Omental fat pad (tissue), 4 donors: Measurements from ENCODE around the gene GIT2. TPM values are rescaled to one million over a fixed set of nuclear protein-coding genes. Genes with fewer than 3 reads are reported as not detected.

Experiments
- ATAC-seq: fragments of 150-250 bp; one replicate; pipeline ENCODE4 v1.9.1; 2016; ENCODE audit warnings: mild to moderate bottlenecking, moderate library complexity; ENCODE audit not compliant: low FRiP score
- DNase-seq: peaks from one replicate; pipeline ENCODE4 v3.0.0-alpha.2; 2019; ENCODE audit warnings: low spot score
- total RNA-seq, 4 donors: library from RNA; depleted of rRNA; stranded (reverse); fragments of >200 nt; gene quantifications; one replicate each; pipeline ENCODE4 v1.1.0, GENCODE V29; 2016
- TF ChIP-seq, protein P1 (sequence below), 3 donors: fragments of 450-650 bp; IDR thresholded peaks; one replicate each; pipeline ENCODE4 v1.5.1; 2016 to 2017; ENCODE audit warnings: antibody characterized with exemption in 3 of 3, mild to moderate bottlenecking in 3 of 3, moderate library complexity in 2 of 3

The GIT2 gene
- total RNA-seq, 4 donors from 2014 or later = 28.7 to 77.2 (median 47.0) TPM

DNA sequence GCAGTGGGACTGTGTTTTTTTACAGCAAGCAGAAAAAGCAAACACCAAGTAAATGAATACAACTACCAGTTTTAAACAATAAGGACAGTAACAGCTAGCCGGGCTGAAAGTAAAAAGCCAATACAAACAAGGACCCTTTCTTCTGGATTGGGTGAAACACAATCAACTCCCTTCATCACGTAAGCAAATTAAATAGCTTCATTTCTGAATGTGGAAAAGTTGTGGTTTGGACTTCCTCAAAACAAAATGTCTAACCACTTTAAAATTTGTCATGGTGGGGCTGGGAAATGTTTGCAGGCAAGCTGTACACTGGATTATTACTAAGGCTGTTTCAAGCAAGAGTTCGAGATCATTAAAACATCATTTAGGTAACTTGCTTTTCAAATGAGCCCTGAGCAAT lies 48.6 kb downstream of the GIT2 start:
- DNase-seq = no peak

DNA sequence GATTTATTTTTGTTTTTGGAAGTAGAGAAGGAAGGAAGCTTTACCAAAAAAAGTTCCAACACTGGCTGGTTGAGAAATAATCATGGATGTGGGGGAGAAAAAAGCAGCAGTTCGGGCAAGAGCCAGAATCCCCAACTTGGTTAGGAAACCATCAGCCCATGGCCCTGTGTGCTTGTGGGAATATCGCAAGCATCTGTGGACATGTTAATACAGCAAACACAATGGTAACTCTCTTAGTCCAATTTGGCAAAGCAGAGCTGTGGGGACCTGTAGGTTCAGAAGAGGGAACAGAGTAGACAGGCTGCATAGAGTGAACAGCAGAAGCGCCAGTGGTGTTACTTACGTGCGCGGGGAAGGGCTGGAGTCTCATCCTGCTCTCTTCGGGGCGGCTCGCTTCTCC lies 49.3 kb downstream of the GIT2 start:
- DNase-seq = no peak
- TF ChIP-seq, protein P1, sequence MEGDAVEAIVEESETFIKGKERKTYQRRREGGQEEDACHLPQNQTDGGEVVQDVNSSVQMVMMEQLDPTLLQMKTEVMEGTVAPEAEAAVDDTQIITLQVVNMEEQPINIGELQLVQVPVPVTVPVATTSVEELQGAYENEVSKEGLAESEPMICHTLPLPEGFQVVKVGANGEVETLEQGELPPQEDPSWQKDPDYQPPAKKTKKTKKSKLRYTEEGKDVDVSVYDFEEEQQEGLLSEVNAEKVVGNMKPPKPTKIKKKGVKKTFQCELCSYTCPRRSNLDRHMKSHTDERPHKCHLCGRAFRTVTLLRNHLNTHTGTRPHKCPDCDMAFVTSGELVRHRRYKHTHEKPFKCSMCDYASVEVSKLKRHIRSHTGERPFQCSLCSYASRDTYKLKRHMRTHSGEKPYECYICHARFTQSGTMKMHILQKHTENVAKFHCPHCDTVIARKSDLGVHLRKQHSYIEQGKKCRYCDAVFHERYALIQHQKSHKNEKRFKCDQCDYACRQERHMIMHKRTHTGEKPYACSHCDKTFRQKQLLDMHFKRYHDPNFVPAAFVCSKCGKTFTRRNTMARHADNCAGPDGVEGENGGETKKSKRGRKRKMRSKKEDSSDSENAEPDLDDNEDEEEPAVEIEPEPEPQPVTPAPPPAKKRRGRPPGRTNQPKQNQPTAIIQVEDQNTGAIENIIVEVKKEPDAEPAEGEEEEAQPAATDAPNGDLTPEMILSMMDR (IDR thresholded peaks at IDR 0.05) = no peak
- no peak for ATAC-seq

More for the DNA sequence above, 48.6 kb downstream of the GIT2 start:
- no peak for ATAC-seq
- TF ChIP-seq, protein P1 (IDR thresholded peaks at IDR 0.05) = no peak

DNA sequence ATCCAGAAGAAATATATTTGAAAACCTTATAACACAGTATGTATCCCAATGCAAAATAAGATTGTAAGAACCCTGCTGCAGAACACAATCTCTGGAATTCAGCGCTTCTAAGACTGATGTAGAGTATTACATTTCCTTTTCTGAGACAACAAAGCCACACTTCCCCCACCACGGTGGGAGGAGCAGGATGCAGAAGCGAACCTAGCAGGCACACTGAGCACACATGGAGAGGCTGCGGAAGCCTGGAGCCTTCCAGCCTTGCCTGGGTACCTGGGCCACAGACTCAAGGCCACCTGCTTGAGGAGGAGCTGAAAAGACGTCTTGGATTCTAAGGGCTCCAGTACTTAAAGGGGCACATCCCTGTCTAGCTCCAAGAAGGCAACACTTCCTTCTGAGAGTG lies 49.7 kb downstream of the GIT2 start:
- no peak for ATAC-seq
- TF ChIP-seq, protein P1 (IDR thresholded peaks at IDR 0.05) = no peak

DNA sequence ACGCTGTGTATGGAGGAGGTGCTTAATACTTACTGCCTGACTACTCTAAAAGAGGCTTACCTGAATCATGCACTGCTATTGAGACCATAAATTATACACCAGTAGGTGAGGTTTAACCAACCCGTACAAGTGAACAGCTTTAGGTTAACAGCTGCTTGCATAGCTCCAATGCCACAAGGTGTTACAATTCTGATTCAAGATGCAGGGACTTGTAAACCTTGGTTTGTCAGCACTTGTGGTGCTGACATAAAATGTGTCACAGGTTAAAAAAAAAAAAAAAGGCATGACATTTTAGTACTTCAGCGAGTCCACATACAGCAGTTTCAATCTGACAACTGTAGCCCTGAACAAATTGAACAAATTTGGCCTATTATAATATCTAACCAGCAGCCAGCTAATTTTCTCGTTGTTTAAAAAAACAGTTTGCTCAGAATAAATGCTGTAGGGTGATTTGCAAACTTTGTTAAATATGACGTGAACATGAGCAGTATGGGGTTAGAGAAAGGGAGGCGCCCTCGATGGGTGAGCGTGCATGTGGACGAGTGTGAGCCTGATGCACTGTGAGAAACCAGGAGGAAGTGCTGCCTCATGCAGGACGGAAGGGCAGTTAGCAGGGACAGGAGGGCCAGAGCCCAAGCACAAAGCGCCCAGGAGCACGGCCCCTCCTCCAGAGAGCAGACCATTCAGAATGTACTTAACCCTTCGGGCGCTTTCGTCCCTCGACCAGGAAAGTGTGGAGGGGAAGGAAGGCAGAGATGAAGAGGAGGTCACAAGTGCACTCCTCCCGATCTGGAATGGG lies 51.4 kb downstream of the GIT2 start:
- TF ChIP-seq, protein P1 (IDR thresholded peaks at IDR 0.05) = no peak
- ATAC-seq = no peak
- no peak for DNase-seq

More for the DNA sequence above, 49.7 kb downstream of the GIT2 start:
- DNase-seq = no peak

DNA sequence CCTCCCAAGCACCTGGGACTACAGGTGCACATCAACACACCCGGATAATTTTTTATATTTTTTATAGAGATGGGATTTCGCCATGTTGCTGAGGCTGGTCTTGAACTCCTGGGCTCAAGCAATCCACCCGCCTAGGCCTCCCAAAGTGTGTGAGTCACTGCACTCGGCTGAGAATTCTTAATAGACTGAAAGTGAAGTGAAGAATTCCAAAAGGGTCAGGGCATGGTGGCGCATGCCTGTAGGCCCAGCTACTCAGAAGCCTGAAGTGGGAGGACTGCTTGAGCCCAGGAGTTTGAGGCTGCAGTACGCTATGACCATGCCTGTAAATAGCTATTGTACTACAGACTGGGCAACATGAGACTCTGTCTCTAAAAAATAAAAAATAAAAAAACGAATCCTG lies 52.4 kb downstream of the GIT2 start:
- TF ChIP-seq, protein P1 (IDR thresholded peaks at IDR 0.05) = no peak
- DNase-seq (no peak), ATAC-seq (no peak)

DNA sequence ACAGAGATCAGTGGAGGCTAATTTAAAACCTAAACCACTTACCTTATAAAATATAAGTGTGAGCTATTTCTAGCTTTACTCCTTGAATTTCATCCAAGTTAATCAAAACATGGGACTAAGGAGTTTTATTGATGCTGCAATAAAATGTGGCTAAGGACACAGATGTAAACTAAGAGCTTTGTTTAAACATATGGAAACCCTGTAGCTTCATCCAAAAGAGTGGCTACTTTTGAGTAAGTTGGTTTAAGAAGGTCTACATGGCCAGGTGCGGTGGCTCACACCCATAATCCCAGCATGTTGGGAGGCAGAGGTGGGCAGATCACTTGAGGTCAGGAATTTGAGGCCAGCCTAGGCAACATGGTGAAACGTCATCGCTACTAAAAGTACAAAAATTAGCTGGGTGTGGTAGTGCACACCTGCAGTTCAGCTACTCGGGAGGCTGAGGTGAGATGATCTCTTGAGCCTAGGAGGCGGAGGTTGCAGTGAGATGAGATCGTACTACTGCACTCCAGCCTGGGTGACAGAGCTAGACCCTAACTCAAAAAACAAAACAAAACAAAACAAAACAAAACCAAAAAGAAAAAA lies 55.7 kb downstream of the GIT2 start:
- DNase-seq (no peak), ATAC-seq (no peak)
- TF ChIP-seq, protein P1 (IDR thresholded peaks at IDR 0.05) = no peak

DNA sequence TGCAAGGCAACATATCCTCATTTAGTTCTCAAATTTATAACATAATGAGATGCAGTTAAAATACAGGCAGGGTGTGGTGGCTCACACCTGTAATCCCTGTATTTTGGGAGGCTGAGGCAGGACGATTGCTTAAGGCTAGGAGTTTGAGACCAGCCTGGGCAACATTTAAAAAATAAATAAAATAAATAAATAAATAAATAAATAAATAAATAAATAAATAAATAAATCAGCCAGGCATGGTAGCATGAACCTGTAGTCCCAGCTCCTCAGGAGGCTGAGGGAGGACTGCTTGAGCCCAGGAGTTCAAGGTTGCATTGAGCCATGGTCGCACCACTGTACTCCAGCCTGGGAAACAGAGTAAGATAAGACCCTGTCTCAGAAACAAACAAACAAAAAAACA lies 56.7 kb downstream of the GIT2 start:
- DNase-seq = no peak
- TF ChIP-seq, protein P1 (IDR thresholded peaks at IDR 0.05) = no peak
- ATAC-seq = no peak
